Hepatocyte (in vitro differentiated cells): ENCODE data around the gene GPM6B. TPM values are rescaled to one million over a fixed set of nuclear protein-coding genes. Genes with fewer than 3 reads are reported as not detected.

Source experiments
- DNase-seq: peaks from one replicate; pipeline ENCODE4 v3.0.0-alpha.2; 2016; ENCODE audit warnings: low spot score
- H2AFZ ChIP-seq: fragments of 200-600 bp; sonication (generic); 2 replicates; pipeline ENCODE4 v1.6.0; 2016; ENCODE audit warnings: antibody characterized with exemption, mild to moderate bottlenecking
- H3K27ac ChIP-seq: fragments of 200-600 bp; sonication (generic); 2 replicates; pipeline ENCODE4 v1.5.1; 2016; ENCODE audit warnings: mild to moderate bottlenecking
- H3K27me3 ChIP-seq: fragments of 200-600 bp; sonication (generic); 2 replicates; pipeline ENCODE4 v1.6.1; 2016
- H3K36me3 ChIP-seq: fragments of 200-600 bp; sonication (generic); replicated peaks from 2 replicates; pipeline ENCODE4 v1.5.1; 2016; ENCODE audit warnings: low read depth; ENCODE audit not compliant: insufficient read depth
- H3K4me1 ChIP-seq: fragments of 200-600 bp; sonication (generic); 2 replicates; pipeline ENCODE4 v1.5.1; 2016; ENCODE audit warnings: mild to moderate bottlenecking, moderate library complexity; ENCODE audit not compliant: insufficient read depth
- H3K4me2 ChIP-seq: fragments of 200-600 bp; sonication (generic); 2 replicates; pipeline ENCODE4 v1.6.0; 2016
- H3K4me3 ChIP-seq: fragments of 200-600 bp; sonication (generic); 2 replicates; pipeline ENCODE4 v1.5.1; 2016; ENCODE audit warnings: mild to moderate bottlenecking
- H3K79me2 ChIP-seq: fragments of 200-600 bp; sonication (generic); 2 replicates; pipeline ENCODE4 v1.6.0; 2017; ENCODE audit warnings: mild to moderate bottlenecking
- H3K9me2 ChIP-seq: fragments of 200-600 bp; sonication (generic); replicated peaks from 2 replicates; pipeline ENCODE4 v1.6.0; 2017; ENCODE audit warnings: mild to moderate bottlenecking; ENCODE audit not compliant: insufficient read depth
- H3K9me3 ChIP-seq: fragments of 200-600 bp; sonication (generic); 2 replicates; pipeline ENCODE4 v1.5.1; 2016; ENCODE audit warnings: low read depth, mild to moderate bottlenecking
- H4K20me1 ChIP-seq: fragments of 200-600 bp; sonication (generic); 2 replicates; pipeline ENCODE4 v1.6.0; 2016; ENCODE audit warnings: mild to moderate bottlenecking; ENCODE audit not compliant: insufficient read depth, poor library complexity, severe bottlenecking
- CTCF ChIP-seq: fragments of 200-600 bp; sonication (generic); IDR thresholded peaks from 2 replicates; pipeline ENCODE4 v1.5.1; 2016; ENCODE audit warnings: antibody characterized with exemption, mild to moderate bottlenecking; ENCODE audit not compliant: poor library complexity
- EZH2 ChIP-seq: fragments of 200-600 bp; sonication (generic); IDR thresholded peaks from 2 replicates; pipeline ENCODE4 v1.6.1; 2016; ENCODE audit warnings: antibody characterized with exemption, mild to moderate bottlenecking, borderline replicate concordance
- EZH2phosphoT487 ChIP-seq: fragments of 200-600 bp; sonication (generic); IDR thresholded peaks from one replicate; pipeline ENCODE4 v1.6.1; 2018; ENCODE audit warnings: antibody characterized with exemption, mild to moderate bottlenecking, low read depth, moderate library complexity; ENCODE audit not compliant: unreplicated experiment, severe bottlenecking
- WGBS: methylation state at CpG from one replicate; pipeline ENCODE4 v1.1.6; 2016; ENCODE audit warnings: low lambda C conversion rate; ENCODE audit errors: missing lambda C conversion rate; 5-methylcytosine and 5-hydroxymethylcytosine counted together
- polyA plus RNA-seq: library from polyadenylated mRNA; unstranded; fragments of >200 nt; fragmentation: Nextera tagmentation; extraction: Ambion mirVana; gene quantifications from 2 replicates; pipeline ENCODE4 v1.2.1, GENCODE V29; 2016
- total RNA-seq: library from RNA; depleted of rRNA; stranded (reverse); fragments of >200 nt; gene quantifications from 2 replicates; pipeline ENCODE4 v1.2.3, GENCODE V29; 2014

Gene GPM6B
- total and polyA plus RNA-seq, 2 experiments from 2014 or later = 6.8 to 9.0 TPM

- H3K4me2 ChIP-seq = no peak overlapping the region
- no peaks in the 10 kb centered on the region for H3K9me3 ChIP-seq
- no peak overlapping the region for H3K4me3 ChIP-seq
- H3K27ac ChIP-seq = no peak overlapping the region
- H2AFZ ChIP-seq = no peak overlapping the region
- no peak for DNase-seq
- no peaks in the 10 kb centered on the region for H3K27me3 ChIP-seq
- no peaks in the 10 kb centered on the region for H3K4me1 ChIP-seq
- TF ChIP-seq EZH2 = no peak
- TF ChIP-seq EZH2phosphoT487 = no peak
- TF ChIP-seq CTCF = no peak
- no peaks in the 10 kb centered on the region for H3K79me2 ChIP-seq
- H4K20me1 ChIP-seq = no peaks in the 10 kb centered on the region
- 49% methylated on average over 4 of the region's 4 CpGs for WGBS
- peaks cover 3% of the 10 kb centered on the region for H3K36me3 ChIP-seq
- H3K9me2 ChIP-seq = no peaks in the 10 kb centered on the region
These were observed 40.5 kb downstream of the GPM6B start for GRCh38 chrX:13776387-13776786.

DNA sequence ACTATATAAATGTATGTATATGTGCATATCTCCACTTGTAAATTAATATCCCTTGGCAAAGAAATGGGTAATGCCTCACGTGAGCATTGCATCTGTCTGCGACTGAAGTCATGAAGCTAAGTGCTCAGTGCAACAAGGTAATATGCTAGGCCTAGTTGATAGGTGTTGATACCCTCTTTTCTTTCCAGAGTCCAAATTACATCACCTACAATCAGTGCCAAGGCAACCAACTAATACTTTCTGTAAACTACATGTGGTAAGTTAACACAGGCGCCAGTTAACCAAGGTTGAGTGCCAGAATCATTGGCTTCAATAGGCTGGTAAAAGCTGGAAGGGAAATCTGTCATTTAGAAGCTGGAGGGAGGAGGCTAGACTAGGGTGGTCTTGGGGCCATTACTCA lies 41.1 kb downstream of the GPM6B start:
- H3K9me3 ChIP-seq = no peaks in the 10 kb centered on the region
- 74% methylated on average over 3 of the region's 3 CpGs for WGBS

DNA sequence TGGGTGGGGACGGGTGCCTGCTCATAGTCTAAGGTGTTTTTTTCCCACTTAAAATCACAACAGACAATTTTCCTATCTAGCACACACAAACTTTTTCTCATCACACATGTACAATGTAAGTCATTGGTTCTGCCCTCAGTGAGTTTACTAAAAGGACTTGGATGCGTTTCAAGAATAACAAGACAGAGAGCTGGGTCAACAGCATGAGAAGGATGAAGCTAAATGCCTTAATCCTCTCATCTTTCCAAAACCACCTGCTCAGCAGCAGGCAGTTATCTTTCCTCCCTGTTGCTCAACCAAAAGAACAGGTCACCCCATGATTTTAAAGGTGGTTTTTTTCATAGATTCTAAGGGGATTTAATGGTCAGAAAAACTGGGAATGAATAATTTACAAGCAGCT lies 42.2 kb downstream of the GPM6B start:
- no peak overlapping the region for H3K4me3 ChIP-seq
- H3K27me3 ChIP-seq = no peaks in the 10 kb centered on the region
- H3K4me2 ChIP-seq = no peak overlapping the region
- TF ChIP-seq CTCF = no peak
- TF ChIP-seq EZH2phosphoT487 = no peak
- TF ChIP-seq EZH2 = no peak
- H3K9me2 ChIP-seq = no peaks in the 10 kb centered on the region
- peaks cover 3% of the 10 kb centered on the region for H3K36me3 ChIP-seq
- H3K79me2 ChIP-seq = no peaks in the 10 kb centered on the region
- no peaks in the 10 kb centered on the region for H4K20me1 ChIP-seq
- H3K9me3 ChIP-seq = no peaks in the 10 kb centered on the region
- no peak for DNase-seq
- no peak overlapping the region for H3K27ac ChIP-seq
- no peak overlapping the region for H2AFZ ChIP-seq
- no peaks in the 10 kb centered on the region for H3K4me1 ChIP-seq
- WGBS = 71% methylated on average over 2 of the region's 2 CpGs

More for the DNA sequence above, 41.1 kb downstream of the GPM6B start:
- no peak for DNase-seq
- no peaks in the 10 kb centered on the region for H4K20me1 ChIP-seq
- H3K4me3 ChIP-seq = no peak overlapping the region
- no peaks in the 10 kb centered on the region for H3K4me1 ChIP-seq
- H3K27ac ChIP-seq = no peak overlapping the region
- H2AFZ ChIP-seq = no peak overlapping the region
- no peaks in the 10 kb centered on the region for H3K9me2 ChIP-seq
- no peaks in the 10 kb centered on the region for H3K27me3 ChIP-seq
- no peaks in the 10 kb centered on the region for H3K79me2 ChIP-seq
- peaks cover 3% of the 10 kb centered on the region for H3K36me3 ChIP-seq
- no peak overlapping the region for H3K4me2 ChIP-seq
- no peak for TF ChIP-seq EZH2phosphoT487
- no peak for TF ChIP-seq CTCF
- no peak for TF ChIP-seq EZH2

DNA sequence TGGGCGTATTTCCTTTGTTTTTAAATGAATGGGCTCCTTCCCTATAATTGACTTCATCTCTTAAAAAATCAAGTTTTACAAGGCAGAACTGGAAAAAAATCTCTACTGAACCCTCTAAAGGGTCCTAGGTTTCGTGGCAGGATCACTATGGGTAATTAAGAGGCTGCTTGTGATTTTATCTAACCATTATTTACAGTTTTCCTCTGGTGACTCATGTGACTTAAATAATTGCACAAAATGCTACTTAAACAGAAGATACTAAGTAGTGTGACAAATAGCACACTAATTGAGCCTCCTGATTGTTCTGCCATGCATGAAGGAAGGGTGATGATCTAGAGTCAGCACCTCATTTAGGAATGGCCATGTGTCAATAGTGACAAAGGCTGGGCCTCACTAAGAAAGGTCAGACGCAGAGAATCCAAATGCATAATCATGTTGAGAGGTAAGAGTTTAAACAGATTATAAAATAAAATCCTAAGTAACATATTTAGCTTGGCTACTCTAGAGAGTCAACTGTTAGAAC lies 46.8 kb downstream of the GPM6B start:
- no peak overlapping the region for H2AFZ ChIP-seq
- no peak overlapping the region for H3K4me2 ChIP-seq
- TF ChIP-seq EZH2phosphoT487 (no peak), EZH2 (no peak), CTCF (no peak)
- H4K20me1 ChIP-seq = no peaks in the 10 kb centered on the region
- H3K27ac ChIP-seq = no peak overlapping the region
- WGBS = 66% methylated on average over 3 of the region's 3 CpGs
- no peaks in the 10 kb centered on the region for H3K9me3 ChIP-seq
- no peaks in the 10 kb centered on the region for H3K9me2 ChIP-seq
- DNase-seq = no peak
- no peak overlapping the region for H3K4me3 ChIP-seq
- H3K36me3 ChIP-seq = no peaks in the 10 kb centered on the region
- no peaks in the 10 kb centered on the region for H3K79me2 ChIP-seq
- H3K27me3 ChIP-seq = no peaks in the 10 kb centered on the region
- no peaks in the 10 kb centered on the region for H3K4me1 ChIP-seq
